ENCODE results near the gene SLAMF1. TPM values are rescaled to one million over a fixed set of nuclear protein-coding genes. Genes with fewer than 3 reads are reported as not detected.
"Not testable (repeated sequence)": the region's sequence is repeated elsewhere in the genome, so short reads cannot be mapped to it uniquely, and the experiment has no call there.

SLAMF1 gene
- total and polyA plus RNA-seq, 4 experiments from 2014 or later, result 21.4 to 62.5 (median 59.9) TPM

DNA sequence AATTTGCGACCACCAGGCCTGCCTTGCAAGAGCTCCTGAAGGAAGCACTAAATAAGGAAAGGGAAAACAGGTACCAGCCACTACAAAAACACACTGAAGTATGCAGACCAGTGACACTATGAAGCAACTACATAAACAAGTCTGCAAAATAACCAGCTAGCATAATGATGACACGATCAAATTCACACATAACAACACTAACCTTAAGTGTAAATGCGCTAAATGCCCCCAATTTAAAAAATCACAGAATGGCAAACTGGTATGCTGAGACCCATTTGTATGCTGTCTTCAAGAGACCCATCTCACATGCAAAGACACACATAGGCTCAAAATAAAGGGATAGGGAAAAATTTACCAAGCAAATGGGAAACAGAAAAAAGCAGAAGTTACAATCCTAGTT, 87.4 kb downstream of the SLAMF1 start:
- Mint-ChIP-seq H3K27ac (peak overlapping the region; percentile 84 to 98 (median 93)), H3K4me1 (peaks cover 59 to 85% (median 69%) of the 10 kb centered on the region in 4 donors), H3K4me3 (peak overlapping the region; percentile 78 to 92 (median 82)), H3K9me3 (peaks cover 0 to 20% (median 8%) of the 10 kb centered on the region in 8 donors), H3K36me3 (peaks cover 27 to 36% of the 10 kb centered on the region in 2 donors)
- DNase-seq; H3K27me3 Mint-ChIP-seq; H3K9me3 ChIP-seq (ENCODE audit: control insufficient read depth in 1 of 2, low read length in 2 of 2); H3K27me3 ChIP-seq (ENCODE audit: insufficient read depth, low read length); H3K36me3 ChIP-seq (ENCODE audit: insufficient read depth, low read length): not testable (repeated sequence)
- Histone ChIP-seq H3K27ac (ENCODE audit: low read depth, low read length) (peak overlapping the region; percentile 54), H3K4me1 (ENCODE audit: insufficient read depth, low read length) (peaks cover 85% of the 10 kb centered on the region), H3K4me3 (ENCODE audit: low read length in 2 of 2) (peak overlapping the region; percentile 34 to 42)
- ChIA-PET CTCF (ENCODE audit: partially characterized antibody) (interaction anchor here (0.8 to 20.9 kb wide), 8 partner anchors 8 to 50 kb away, joined by 3 to 359 read pairs (median 18); partner anchors contain the start of genes CD84 and SLAMF6), POLR2A (ENCODE audit: partially characterized antibody) (interaction anchor here (0.9 to 24.0 kb wide), 10 partner anchors 11 to 108 kb away, joined by 3 to 639 read pairs (median 5); partner anchors contain the start of genes CD84, SLAMF1 and SLAMF6)
- intact Hi-C loops (cut with micrococcal nuclease), result loop anchor here (2.0 kb wide), 1 partner anchor 19 kb away; no protein-coding TSS in a partner anchor

DNA sequence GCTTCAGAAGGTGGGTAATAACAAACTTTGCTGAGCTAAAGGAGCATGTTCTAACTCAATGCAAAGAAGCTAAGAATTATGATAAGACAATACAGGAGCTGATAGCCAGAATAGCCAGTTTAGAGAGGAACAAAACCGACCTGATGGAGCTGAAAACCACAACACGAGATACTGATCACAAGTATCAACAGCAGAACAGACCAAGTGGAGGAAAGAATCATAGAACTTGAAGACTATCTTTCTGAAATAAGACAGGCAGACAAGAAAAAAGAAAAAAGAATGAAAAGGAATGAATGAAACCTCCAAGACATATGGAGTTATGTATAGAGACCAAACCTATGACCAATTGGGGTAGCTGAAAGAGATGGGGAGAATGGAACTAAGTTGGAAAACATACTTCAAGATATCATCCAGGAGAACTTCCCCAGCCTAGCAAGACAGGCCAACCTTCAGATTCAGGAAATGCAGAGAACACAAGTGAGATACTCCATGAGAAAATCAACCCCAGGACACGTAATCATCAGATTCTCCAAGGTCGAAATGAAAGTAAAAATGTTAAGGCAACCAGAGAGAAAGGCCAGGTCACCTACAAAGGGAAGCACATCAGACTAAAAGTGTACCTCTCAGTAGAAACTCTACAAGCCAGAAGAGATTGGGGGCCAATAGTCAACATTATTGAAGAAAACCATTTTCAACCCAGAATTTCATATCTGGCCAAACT, 88.0 kb downstream of the SLAMF1 start:
- H3K27ac ChIP-seq (ENCODE audit: low read depth, low read length), result peak overlapping the region; percentile 54
- H3K4me1 ChIP-seq (ENCODE audit: insufficient read depth, low read length), result peaks cover 79% of the 10 kb centered on the region
- peaks cover 56 to 80% (median 66%) of the 10 kb centered on the region in 4 donors for H3K4me1 Mint-ChIP-seq
- H3K36me3 ChIP-seq (ENCODE audit: insufficient read depth, low read length), result peaks cover 4% of the 10 kb centered on the region
- H3K4me3 ChIP-seq (ENCODE audit: low read length in 2 of 2), result peak overlapping the region; percentile 21 to 42
- no peak for DNase-seq
- POLR2A ChIA-PET (ENCODE audit: partially characterized antibody), result interaction anchor here (0.9 to 24.0 kb wide), 13 partner anchors 11 to 107 kb away, joined by 3 to 639 read pairs (median 4); partner anchors contain the start of genes CD84, SLAMF1 and SLAMF6
- H3K9me3 ChIP-seq (ENCODE audit: control insufficient read depth in 1 of 2, low read length in 2 of 2), result no peaks in the 10 kb centered on the region
- peaks cover 0 to 20% (median 8%) of the 10 kb centered on the region in 8 donors for H3K9me3 Mint-ChIP-seq
- CTCF ChIA-PET (ENCODE audit: partially characterized antibody), result interaction anchor here (0.9 to 20.9 kb wide), 6 partner anchors 8 to 50 kb away, joined by 3 to 359 read pairs (median 33); partner anchors contain the start of genes CD84 and SLAMF6
- intact Hi-C loops (cut with micrococcal nuclease), result loop anchor here (2.0 kb wide), 1 partner anchor 18 kb away; no protein-coding TSS in a partner anchor
- H3K27ac Mint-ChIP-seq, result peak overlapping the region; percentile 84 to 98 (median 93)
- H3K36me3 Mint-ChIP-seq, result peaks cover 29 to 33% of the 10 kb centered on the region in 2 donors
- H3K27me3 Mint-ChIP-seq, result no peaks in the 10 kb centered on the region
- H3K27me3 ChIP-seq (ENCODE audit: insufficient read depth, low read length), result no peaks in the 10 kb centered on the region
- H3K4me3 Mint-ChIP-seq, result peak overlapping the region; percentile 78 to 92 (median 82)

Other genes starting within 250 kb of the SLAMF1 start
- not detected for gene VANGL2, start 246.5 kb downstream of the SLAMF1 start, total RNA-seq
- not detected for gene VANGL2, start 246.5 kb downstream of the SLAMF1 start, polyA plus RNA-seq
- 10 to 100 TPM; 56.4 to 59.1 TPM for gene SLAMF6, start 123.8 kb downstream of the SLAMF1 start, total RNA-seq
- gene SLAMF6, start 123.8 kb downstream of the SLAMF1 start, polyA plus RNA-seq, result 100 to 1,000 TPM in 1 of 2 donors, 10 to 100 TPM in 1; 96.8 to 105 TPM
- 10 to 100 TPM; 97.5 to 98.9 TPM for gene CD84, start 67.5 kb downstream of the SLAMF1 start, total RNA-seq
- 10 to 100 TPM; 15.9 to 33.6 TPM for gene CD84, start 67.5 kb downstream of the SLAMF1 start, polyA plus RNA-seq
- 100 to 1,000 TPM; 301 to 329 TPM for gene CD48, start 64.8 kb upstream of the SLAMF1 start, total RNA-seq
- 100 to 1,000 TPM; 228 to 246 TPM for gene CD48, start 64.8 kb upstream of the SLAMF1 start, polyA plus RNA-seq
- 1 to 10 TPM; 8.1 to 8.2 TPM for gene SLAMF7, start 92.2 kb upstream of the SLAMF1 start, total RNA-seq
- 1 to 10 TPM; 2.8 TPM for gene SLAMF7, start 92.2 kb upstream of the SLAMF1 start, polyA plus RNA-seq
- 100 to 1,000 TPM; 131 to 136 TPM for gene LY9, start 149.1 kb upstream of the SLAMF1 start, total RNA-seq
- gene LY9, start 149.1 kb upstream of the SLAMF1 start, polyA plus RNA-seq, result 100 to 1,000 TPM; 163 to 211 TPM
- gene CD244, start 215.8 kb upstream of the SLAMF1 start, total RNA-seq, result not detected
- gene CD244, start 215.8 kb upstream of the SLAMF1 start, polyA plus RNA-seq, result under 1 TPM; 0.93 to 0.95 TPM
- not detected for gene ITLN1, start 238.1 kb upstream of the SLAMF1 start, total RNA-seq
- gene ITLN1, start 238.1 kb upstream of the SLAMF1 start, polyA plus RNA-seq, result not detected